Measurements from ENCODE around the gene YAP1.

The YAP1 gene

DNA sequence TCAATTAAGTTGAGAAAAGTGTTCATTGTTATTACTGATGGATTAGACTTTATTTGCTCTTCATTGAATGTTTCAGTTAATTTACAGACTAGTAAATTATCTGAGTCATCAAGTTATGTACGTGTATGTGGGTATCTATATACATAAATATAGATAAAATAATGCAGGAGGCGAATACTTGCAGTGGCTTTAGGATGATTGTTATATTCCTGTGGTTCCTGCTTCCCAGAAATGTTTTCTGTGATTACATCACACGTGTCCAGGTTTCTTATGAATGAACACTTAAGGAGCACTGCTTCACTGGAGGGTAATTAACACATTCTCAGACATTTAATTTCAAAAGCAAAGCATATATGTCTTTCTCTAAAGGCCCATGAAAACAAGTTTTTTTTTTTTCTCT lies 28.4 kb downstream of the YAP1 start:
- H3K9me3 Mint-ChIP-seq: no peaks in the 10 kb centered on the region
- DNase-seq: no peak
- no peaks in the 10 kb centered on the region for H3K4me1 Mint-ChIP-seq
- no peaks in the 10 kb centered on the region for H3K36me3 Mint-ChIP-seq
- CTCF ChIA-PET: no interaction called here
- no peaks in the 10 kb centered on the region for H3K27me3 Mint-ChIP-seq
- no peak overlapping the region for H3K4me3 Mint-ChIP-seq
- H3K27ac Mint-ChIP-seq: no peak overlapping the region

DNA sequence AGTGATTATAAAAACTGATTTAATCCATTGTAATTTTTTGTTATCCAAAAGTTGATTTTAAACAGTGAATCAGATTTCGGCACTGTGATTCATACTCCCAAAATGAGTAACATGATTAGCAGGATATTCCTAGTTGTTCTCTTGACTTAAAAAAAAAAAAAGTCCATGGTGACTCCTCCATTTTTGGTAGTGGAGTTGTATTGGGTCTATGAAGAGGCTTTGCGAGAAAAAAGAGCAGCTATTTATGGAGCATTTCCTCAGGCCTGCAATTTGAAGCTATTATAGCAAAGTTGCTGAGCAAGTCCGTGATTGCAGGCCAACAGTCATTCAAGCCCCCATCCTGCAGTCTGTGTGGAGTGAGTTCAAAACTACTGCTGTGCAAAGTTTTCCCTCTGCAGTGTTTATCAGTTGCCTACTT lies 28.8 kb downstream of the YAP1 start:
- H3K27me3 Mint-ChIP-seq: no peaks in the 10 kb centered on the region
- no peaks in the 10 kb centered on the region for H3K4me1 Mint-ChIP-seq
- H3K36me3 Mint-ChIP-seq: no peaks in the 10 kb centered on the region
- H3K9me3 Mint-ChIP-seq: no peaks in the 10 kb centered on the region
- H3K27ac Mint-ChIP-seq: no peak overlapping the region
- CTCF ChIA-PET: no interaction called here
- DNase-seq: no peak
- no peak overlapping the region for H3K4me3 Mint-ChIP-seq

DNA sequence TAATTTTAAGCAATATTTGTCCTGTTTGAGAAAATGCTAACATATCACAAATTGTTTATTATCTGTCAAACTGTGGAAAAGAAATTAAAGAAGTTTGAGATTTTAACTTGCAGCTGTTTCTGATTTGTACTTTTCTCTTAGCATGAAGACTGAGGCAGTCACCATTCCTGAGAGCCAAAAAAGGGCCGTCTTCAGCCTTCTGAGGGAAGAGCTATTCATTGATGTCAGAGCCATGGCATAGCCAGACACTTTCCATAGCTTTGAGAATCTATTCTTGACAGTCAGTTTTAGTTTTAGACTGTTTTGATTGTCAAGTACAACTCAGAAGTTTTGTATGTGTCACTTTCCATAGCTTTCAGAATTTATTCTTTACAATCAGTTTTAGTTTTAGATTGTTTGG lies 32.1 kb downstream of the YAP1 start:
- Mint-ChIP-seq H3K27me3 (no peaks in the 10 kb centered on the region), H3K4me1 (no peaks in the 10 kb centered on the region), H3K9me3 (no peaks in the 10 kb centered on the region), H3K36me3 (no peaks in the 10 kb centered on the region), H3K4me3 (no peak overlapping the region), H3K27ac (no peak overlapping the region)
- no peak for DNase-seq
- CTCF ChIA-PET: no interaction called here

DNA sequence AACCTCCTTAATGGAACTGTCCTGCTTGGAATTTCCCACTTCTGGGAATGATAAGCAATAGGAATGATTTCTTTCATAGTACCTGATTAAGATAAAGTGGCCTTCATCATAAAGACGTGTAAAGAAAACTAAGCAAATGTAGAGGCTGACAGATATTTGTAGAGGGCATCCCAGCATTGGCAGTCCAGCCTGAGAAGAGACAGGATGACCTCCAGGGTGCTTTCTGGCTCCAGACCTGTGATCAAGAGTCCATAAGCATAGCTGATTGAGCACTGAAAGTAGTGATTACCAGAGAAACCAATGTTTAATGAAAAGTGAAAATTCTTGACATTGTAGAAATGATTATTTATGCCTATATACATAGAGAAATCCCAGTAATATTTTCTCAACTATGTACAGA lies 33.6 kb downstream of the YAP1 start:
- DNase-seq: no peak
- H3K36me3 Mint-ChIP-seq: no peaks in the 10 kb centered on the region
- H3K4me3 Mint-ChIP-seq: no peak overlapping the region
- H3K9me3 Mint-ChIP-seq: no peaks in the 10 kb centered on the region
- CTCF ChIA-PET: no interaction called here
- no peaks in the 10 kb centered on the region for H3K27me3 Mint-ChIP-seq
- no peak overlapping the region for H3K27ac Mint-ChIP-seq
- H3K4me1 Mint-ChIP-seq: no peaks in the 10 kb centered on the region

DNA sequence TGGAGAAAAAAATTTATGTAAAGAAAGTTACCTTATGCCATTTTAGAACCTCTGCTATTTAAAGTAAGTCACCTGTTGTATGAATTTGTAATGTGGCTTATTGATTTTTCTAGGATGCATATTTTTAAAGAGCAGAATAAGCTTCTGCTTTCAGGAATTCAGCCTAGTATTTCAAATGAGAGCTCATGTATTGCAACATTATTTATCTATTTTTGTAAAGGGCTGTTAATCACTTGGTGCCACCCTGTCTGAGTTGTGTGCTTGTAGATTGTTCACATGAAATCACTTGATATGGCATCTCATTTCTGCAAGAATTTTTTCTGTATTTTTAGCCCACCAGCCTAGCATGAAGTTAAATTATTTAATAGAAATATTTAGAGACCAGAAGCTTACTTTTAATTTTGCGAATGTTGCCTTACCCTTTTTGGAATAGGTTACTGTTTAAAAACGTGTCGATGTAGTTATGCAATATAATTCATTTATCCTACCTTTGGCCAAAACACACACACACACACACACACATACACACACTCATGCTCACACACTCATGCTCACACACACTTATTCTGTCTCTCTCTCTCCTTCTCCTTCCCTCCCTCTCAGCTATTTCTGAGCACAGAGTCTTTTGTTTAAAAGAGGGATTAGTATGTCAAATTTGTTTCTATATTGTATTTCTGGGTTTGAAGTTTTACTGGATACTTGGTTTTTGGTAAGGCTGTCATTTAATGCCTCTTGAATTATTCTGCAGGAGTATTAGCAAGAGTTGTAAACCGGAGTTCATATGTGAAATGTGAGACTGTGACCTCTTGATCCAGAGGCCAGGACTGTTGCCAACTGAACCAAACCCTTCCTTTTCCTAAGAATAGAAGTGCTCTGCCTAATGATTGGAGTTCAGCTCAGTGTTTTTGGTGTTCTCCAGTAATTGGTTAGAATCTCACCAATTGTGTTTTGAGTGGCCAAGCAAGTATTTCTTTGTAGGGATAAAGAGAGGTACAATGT lies 34.4 kb downstream of the YAP1 start:
- no peaks in the 10 kb centered on the region for H3K36me3 Mint-ChIP-seq
- DNase-seq: no peak
- no peaks in the 10 kb centered on the region for H3K27me3 Mint-ChIP-seq
- CTCF ChIA-PET: no interaction called here
- no peak overlapping the region for H3K4me3 Mint-ChIP-seq
- H3K27ac Mint-ChIP-seq: no peak overlapping the region
- no peaks in the 10 kb centered on the region for H3K4me1 Mint-ChIP-seq
- H3K9me3 Mint-ChIP-seq: no peaks in the 10 kb centered on the region

DNA sequence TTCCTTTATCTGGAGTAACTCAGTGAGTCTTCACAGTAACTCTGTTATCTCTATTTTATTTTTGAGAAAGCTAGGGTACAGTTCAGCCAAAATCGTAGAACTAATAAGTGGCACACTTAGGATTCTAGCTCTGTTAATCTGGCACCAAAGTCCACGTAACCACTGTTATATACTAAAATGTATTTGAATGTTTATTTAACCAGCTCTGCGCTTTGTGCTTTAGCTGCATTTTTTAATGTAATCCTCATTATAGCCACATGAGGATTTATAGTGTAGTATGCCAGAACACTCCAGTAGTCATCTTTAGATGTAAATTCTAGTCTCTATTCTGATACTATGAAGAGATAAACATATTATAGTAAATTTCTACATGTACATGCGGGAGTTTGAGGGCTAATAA lies 36.8 kb downstream of the YAP1 start:
- CTCF ChIA-PET: no interaction called here
- no peaks in the 10 kb centered on the region for H3K4me1 Mint-ChIP-seq
- no peaks in the 10 kb centered on the region for H3K36me3 Mint-ChIP-seq
- no peaks in the 10 kb centered on the region for H3K27me3 Mint-ChIP-seq
- no peak for DNase-seq
- no peak overlapping the region for H3K27ac Mint-ChIP-seq
- no peaks in the 10 kb centered on the region for H3K9me3 Mint-ChIP-seq
- H3K4me3 Mint-ChIP-seq: no peak overlapping the region

DNA sequence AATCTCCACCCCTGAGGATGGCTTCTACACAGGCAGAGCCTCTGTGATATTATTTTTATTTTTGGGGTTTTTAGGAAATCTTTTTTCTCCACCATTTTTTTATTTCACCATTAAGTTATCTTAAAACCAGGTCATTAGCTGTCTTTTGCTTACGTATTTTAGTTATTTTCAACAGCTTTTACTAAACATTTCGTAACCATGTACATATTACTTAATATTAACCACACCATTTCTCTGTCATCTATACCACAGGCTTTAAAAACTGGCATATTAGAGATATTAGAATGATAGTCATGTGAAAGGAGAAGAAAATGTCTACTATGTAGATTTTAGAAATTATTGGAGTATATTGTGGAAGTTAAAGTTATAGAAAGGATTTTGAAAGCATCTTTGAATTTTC lies 37.4 kb downstream of the YAP1 start:
- Mint-ChIP-seq H3K36me3 (no peaks in the 10 kb centered on the region), H3K27me3 (no peaks in the 10 kb centered on the region), H3K4me3 (no peak overlapping the region), H3K27ac (no peak overlapping the region), H3K4me1 (no peaks in the 10 kb centered on the region), H3K9me3 (no peaks in the 10 kb centered on the region)
- CTCF ChIA-PET: no interaction called here
- no peak for DNase-seq

DNA sequence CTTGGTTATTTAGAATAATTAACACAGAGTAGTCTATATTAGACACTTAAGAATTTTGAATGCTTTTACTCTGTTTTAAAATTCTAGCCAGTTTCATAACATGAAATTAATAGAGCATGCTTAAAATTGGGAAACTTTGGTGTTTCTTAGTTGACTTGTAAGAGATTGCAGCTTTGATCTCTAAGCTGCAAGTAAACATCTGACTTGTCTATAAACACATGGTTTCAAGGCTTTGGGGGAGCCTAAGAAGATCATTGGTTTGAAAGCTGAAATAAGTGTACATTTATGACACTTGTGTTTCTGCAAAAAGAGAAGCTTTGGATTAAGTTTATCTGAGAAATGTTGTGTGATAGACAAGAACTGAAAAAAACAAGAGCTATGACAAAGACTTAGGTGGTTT lies 37.8 kb downstream of the YAP1 start:
- no peaks in the 10 kb centered on the region for H3K27me3 Mint-ChIP-seq
- H3K36me3 Mint-ChIP-seq: no peaks in the 10 kb centered on the region
- H3K9me3 Mint-ChIP-seq: no peaks in the 10 kb centered on the region
- H3K4me1 Mint-ChIP-seq: no peaks in the 10 kb centered on the region
- H3K4me3 Mint-ChIP-seq: no peak overlapping the region
- CTCF ChIA-PET: no interaction called here
- H3K27ac Mint-ChIP-seq: no peak overlapping the region
- DNase-seq: no peak

DNA sequence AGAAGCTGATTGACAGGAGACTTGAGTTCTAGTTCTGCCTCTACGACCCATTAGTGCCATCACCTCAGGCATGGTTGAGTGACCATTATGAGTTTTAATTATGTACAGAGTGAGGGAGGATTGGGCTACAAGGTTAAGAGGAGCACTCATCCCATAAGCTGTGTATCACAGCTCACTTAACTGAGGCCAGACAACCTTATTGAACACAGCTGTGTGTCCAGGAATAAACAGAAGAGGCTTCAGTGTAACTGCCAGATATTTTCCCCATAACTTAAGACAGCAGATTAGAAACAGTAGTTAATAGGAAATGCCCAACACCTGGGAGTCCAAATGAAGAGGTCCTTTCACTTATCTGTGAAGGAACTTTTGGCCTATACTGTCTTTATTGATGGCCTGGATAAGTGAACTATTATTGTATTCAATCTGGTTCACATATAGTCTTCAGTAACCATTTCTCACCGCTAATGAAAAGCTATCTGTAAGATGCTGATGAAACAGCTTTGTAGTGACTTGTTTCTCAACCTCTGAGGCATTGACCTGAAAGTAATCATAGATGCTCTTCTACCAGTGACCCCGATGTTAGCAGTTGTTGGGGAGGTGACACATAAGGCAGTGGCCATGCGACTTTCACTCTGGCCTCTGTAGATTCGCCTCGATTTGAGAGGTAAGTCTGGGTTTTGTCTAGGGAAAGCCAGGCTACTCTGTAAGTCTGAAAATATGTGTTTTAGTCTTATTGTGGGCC lies 41.7 kb downstream of the YAP1 start:
- Mint-ChIP-seq H3K36me3 (no peaks in the 10 kb centered on the region), H3K27ac (no peak overlapping the region), H3K4me3 (no peak overlapping the region), H3K4me1 (no peaks in the 10 kb centered on the region), H3K9me3 (no peaks in the 10 kb centered on the region), H3K27me3 (no peaks in the 10 kb centered on the region)
- no peak for DNase-seq
- CTCF ChIA-PET: no interaction called here

DNA sequence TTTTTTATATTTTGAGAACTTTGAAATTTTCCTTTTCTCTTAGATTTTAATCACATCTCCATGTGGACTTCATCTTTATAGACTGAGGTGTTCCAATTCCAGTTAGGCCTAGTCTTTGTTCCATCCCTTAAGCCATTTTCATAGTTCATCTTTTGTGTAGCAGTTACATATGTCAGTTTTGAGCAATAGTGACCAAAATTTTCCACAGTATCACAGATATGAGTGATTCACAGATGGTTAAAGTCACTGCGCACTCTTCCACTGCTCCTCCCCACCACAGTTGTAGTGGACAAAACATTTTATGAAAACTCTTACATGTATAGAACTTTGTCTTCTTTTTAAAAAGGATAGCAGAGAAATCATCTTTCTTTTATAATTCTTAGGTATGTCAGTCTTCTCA lies 42.8 kb downstream of the YAP1 start:
- Mint-ChIP-seq H3K4me3 (no peak overlapping the region), H3K27me3 (no peaks in the 10 kb centered on the region), H3K4me1 (no peaks in the 10 kb centered on the region), H3K27ac (no peak overlapping the region), H3K36me3 (no peaks in the 10 kb centered on the region), H3K9me3 (no peaks in the 10 kb centered on the region)
- no peak for DNase-seq
- CTCF ChIA-PET: no interaction called here

DNA sequence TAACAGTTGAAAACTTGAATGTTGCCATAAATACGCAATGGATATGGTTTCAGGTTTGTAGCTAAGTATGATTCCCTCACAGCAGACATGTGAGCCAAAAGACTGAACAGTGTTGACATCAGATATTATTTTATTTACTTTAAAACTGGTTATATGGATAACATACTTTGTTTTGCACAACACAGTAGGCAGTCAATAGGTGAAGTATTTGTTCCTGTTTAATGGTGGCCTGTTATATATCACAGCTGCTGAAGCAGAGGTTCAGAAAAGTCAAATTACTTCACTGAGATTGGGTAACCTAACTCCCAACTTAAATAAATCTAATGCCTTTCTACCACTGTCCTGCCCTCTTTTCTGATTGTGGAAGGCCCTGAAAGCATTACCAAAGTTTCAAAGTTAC lies 44.6 kb downstream of the YAP1 start:
- no peaks in the 10 kb centered on the region for H3K36me3 Mint-ChIP-seq
- CTCF ChIA-PET: no interaction called here
- H3K4me3 Mint-ChIP-seq: no peak overlapping the region
- no peak for DNase-seq
- no peaks in the 10 kb centered on the region for H3K4me1 Mint-ChIP-seq
- no peak overlapping the region for H3K27ac Mint-ChIP-seq
- no peaks in the 10 kb centered on the region for H3K9me3 Mint-ChIP-seq
- H3K27me3 Mint-ChIP-seq: no peaks in the 10 kb centered on the region

DNA sequence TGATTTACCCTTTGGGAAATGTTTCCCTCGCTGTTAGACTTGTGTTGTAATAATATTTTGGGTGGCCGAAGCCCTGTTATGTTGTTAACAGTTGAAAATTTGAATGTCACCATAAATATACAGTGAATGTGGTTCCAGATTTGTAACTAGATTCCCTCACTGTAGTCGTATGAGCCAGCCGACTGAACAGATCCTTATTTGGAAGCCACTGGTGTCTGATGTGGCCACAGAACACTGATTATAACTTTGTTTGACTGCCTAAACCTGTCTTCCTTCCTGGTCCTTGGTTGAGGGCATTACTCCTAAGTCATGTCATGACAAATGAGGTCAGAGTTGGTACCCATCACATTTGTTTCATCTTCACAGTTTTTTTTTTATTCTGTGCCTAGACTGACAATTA lies 45.4 kb downstream of the YAP1 start:
- CTCF ChIA-PET: no interaction called here
- no peak for DNase-seq
- no peaks in the 10 kb centered on the region for H3K27me3 Mint-ChIP-seq
- no peak overlapping the region for H3K4me3 Mint-ChIP-seq
- no peak overlapping the region for H3K27ac Mint-ChIP-seq
- no peaks in the 10 kb centered on the region for H3K9me3 Mint-ChIP-seq
- no peaks in the 10 kb centered on the region for H3K36me3 Mint-ChIP-seq
- H3K4me1 Mint-ChIP-seq: no peaks in the 10 kb centered on the region

DNA sequence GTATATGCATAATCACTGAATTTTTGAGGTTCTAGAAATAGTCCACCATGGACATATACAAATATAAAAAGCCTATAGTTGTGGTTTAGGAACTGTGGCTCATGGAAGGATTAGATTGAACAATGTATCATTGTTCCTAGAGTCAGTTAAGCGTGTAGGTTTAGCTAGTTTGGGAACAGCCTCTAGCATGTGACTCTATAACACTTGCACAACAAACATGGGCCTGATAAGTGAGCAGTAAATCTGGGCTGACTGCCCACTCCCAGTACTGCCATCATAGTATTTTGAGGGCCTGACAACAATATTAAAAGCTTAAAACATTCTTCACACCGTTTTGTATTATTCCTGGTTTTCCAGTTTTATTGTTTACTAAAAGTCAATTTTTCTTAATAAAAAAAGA lies 47.0 kb downstream of the YAP1 start:
- Mint-ChIP-seq H3K4me3 (no peak overlapping the region), H3K27me3 (no peaks in the 10 kb centered on the region), H3K4me1 (no peaks in the 10 kb centered on the region), H3K27ac (no peak overlapping the region), H3K9me3 (no peaks in the 10 kb centered on the region), H3K36me3 (no peaks in the 10 kb centered on the region)
- no peak for DNase-seq
- CTCF ChIA-PET: no interaction called here

DNA sequence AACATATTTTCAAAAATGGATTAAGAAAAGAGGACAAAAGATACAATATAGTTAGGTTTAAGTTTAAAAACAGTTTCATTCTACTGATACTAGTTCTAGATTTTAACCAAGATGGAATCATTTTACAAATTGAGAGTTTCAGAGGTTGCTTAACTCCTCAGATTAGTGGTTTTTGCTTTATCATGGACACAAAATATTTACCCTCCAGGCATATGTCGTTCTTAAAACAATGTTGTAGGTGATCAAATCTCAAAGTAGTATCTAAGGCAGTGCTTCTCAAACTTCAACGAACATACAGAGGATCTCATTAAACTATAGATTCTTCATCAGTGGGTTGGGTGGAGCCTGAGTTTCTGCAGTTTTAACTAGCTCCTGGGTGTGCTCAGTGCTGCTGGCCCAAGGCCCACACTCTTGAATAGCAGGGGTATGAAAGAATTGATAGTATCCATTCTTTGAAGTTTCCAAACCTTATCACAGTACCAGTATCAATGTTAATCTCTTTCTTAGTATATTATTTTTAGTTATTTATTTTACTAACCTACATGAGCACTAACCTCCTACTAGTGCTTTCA lies 48.0 kb downstream of the YAP1 start:
- Mint-ChIP-seq H3K36me3 (no peaks in the 10 kb centered on the region), H3K9me3 (no peaks in the 10 kb centered on the region), H3K4me1 (no peaks in the 10 kb centered on the region), H3K27me3 (no peaks in the 10 kb centered on the region), H3K4me3 (no peak overlapping the region), H3K27ac (no peak overlapping the region)
- CTCF ChIA-PET: no interaction called here
- DNase-seq: no peak

DNA sequence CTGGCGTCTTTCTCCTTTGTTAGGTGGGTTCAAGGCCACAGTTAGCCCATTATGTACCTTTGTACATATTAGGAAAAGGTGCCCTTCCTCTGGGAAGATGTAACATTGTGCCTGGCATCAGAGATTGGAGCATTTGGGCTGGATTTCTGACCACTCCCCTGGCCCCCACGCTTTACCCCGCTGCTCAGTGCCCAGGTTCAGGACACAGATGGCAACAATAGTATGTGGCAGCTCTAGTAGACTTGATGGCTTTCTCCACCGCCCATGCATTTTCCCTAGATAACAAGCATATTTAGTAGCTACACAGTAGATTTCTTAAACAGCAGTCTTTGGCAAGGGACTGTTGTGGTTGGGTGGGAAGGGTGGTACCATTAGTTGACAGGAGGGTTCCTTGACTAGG lies 53.1 kb downstream of the YAP1 start:
- CTCF ChIA-PET: no interaction called here
- Mint-ChIP-seq H3K36me3 (no peaks in the 10 kb centered on the region), H3K4me3 (no peak overlapping the region), H3K9me3 (no peaks in the 10 kb centered on the region), H3K27ac (no peak overlapping the region), H3K4me1 (no peaks in the 10 kb centered on the region), H3K27me3 (no peaks in the 10 kb centered on the region)
- no peak for DNase-seq

Data from activated naive CD4-positive, alpha-beta T cell treated with anti-CD3 and anti-CD28 coated beads, Interleukin-2, amount 10 ng/mL, durations not matched to agents 7 days and 5 days (primary cell).